T-helper 17 cell (primary cell): ENCODE results near the gene PKP3. TPM values are rescaled to one million over a fixed set of nuclear protein-coding genes. Genes with fewer than 3 reads are reported as not detected.
A peak's percentile ranks its signal among the peaks of the same experiment; 100 is the strongest.

ENCODE experiments used
- ATAC-seq: fragments of 150-1000 bp; cut with Tn5 transposase; 2 replicates; pipeline ENCODE4 v1.10.0; 2021; ENCODE audit warnings: mild to moderate bottlenecking, moderate library complexity
- DNase-seq, 3 donors: peaks; one replicate each; pipeline versions ENCODE4 v3.0.0 to v3.0.0-alpha.2; 2020 to 2021
- H3K9me3 ChIP-seq: one replicate; pipeline ENCODE4 v1.7.0; 2013; ENCODE audit warnings: low read length, mild to moderate bottlenecking; ENCODE audit not compliant: control insufficient read depth, poor library complexity, severe bottlenecking
- H3K27ac Mint-ChIP-seq: one replicate; pipeline ENCODE4 v1.8.0; 2022; ENCODE audit warnings: mild to moderate bottlenecking, moderate library complexity, mixed read lengths
- H3K27me3 Mint-ChIP-seq: one replicate; pipeline ENCODE4 v1.8.0; 2022; ENCODE audit warnings: mixed read lengths
- H3K36me3 Mint-ChIP-seq: one replicate; pipeline ENCODE4 v1.8.0; 2022; ENCODE audit warnings: low read depth, mixed read lengths
- H3K4me1 Mint-ChIP-seq: one replicate; pipeline ENCODE4 v1.8.0; 2022; ENCODE audit warnings: mild to moderate bottlenecking, mixed read lengths
- H3K4me3 Mint-ChIP-seq: one replicate; pipeline ENCODE4 v1.8.0; 2022; ENCODE audit warnings: mild to moderate bottlenecking, moderate library complexity, mixed read lengths
- total RNA-seq, 4 donors: library from RNA in 2 of 4; stranded (reverse) in 2 of 4; gene quantifications; one replicate each; pipeline ENCODE4 v1.2.3 and lab custom pipeline; 2022 to 2026

PKP3 gene
- total RNA-seq, 2 donors from 2014 or later: not detected

GRCh38 chr11:368414-369335 lies 25.3 kb upstream of the PKP3 start:
- H3K4me1 Mint-ChIP-seq: peaks cover 20% of the 10 kb centered on the region
- no peak for DNase-seq
- H3K4me3 Mint-ChIP-seq: peak overlapping the region; percentile 90
- no peak overlapping the region for H3K27ac Mint-ChIP-seq
- no peaks in the 10 kb centered on the region for H3K9me3 ChIP-seq
- H3K27me3 Mint-ChIP-seq: peaks cover 29% of the 10 kb centered on the region
- H3K36me3 Mint-ChIP-seq: peaks cover 3% of the 10 kb centered on the region
- no peak for ATAC-seq

DNA sequence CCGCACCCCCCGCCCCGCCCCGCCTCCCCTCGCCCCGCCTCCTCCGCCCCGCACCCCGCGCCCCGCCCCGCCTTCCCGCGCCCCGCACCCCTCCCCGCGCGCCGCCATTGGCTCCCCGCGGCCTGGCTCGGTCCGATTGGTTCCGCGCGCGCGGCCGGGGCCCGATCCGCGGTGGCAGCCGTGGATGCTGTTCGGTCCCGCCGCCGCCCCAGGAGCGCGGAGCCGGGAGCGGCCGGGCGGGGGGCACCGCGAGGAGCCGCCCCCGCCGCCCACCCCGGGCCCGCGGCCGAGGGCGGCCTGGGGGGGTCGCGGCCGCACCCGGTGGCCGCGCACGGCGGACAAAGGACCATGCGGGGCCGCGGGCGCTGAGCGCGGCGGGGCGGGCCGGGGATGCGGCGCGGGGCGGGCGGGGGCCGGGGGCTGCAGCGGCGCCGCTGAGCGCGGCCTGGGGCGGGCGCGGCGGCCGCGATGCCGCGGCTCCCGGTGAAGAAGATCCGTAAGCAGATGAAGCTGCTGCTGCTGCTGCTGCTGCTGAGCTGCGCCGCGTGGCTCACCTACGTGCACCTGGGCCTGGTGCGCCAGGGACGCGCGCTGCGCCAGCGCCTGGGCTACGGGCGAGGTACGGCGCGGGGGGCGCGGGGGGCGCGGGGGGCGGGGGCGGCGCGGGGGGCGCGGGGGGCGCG lies 24.5 kb upstream of the PKP3 start, which contains the start of gene B4GALNT4:
TSS of gene B4GALNT4 (plus strand) at position 164 of the 683 bp plus-strand sequence. CDS start at position 469, 305 bp downstream.
- DNase-seq (peak in 2 of 3 donors; percentile 29 to 33), ATAC-seq (peak; percentile 75)
- peaks cover 23% of the 10 kb centered on the region for H3K4me1 Mint-ChIP-seq
- H3K27me3 Mint-ChIP-seq: peaks cover 29% of the 10 kb centered on the region
- peaks cover 3% of the 10 kb centered on the region for H3K36me3 Mint-ChIP-seq
- no peak within 1 kb of the TSS for H3K27ac Mint-ChIP-seq
- H3K9me3 ChIP-seq: no peaks in the 10 kb centered on the region
- peak within 1 kb of the TSS; percentile 90 for H3K4me3 Mint-ChIP-seq

GRCh38 chr11:370070-370941 lies 23.7 kb upstream of the PKP3 start:
- H3K9me3 ChIP-seq: no peaks in the 10 kb centered on the region
- no peak for ATAC-seq
- Mint-ChIP-seq H3K4me1 (peaks cover 21% of the 10 kb centered on the region), H3K36me3 (peaks cover 3% of the 10 kb centered on the region), H3K27me3 (peaks cover 29% of the 10 kb centered on the region), H3K4me3 (peak overlapping the region; percentile 50), H3K27ac (no peak overlapping the region)
- no peak for DNase-seq

DNA sequence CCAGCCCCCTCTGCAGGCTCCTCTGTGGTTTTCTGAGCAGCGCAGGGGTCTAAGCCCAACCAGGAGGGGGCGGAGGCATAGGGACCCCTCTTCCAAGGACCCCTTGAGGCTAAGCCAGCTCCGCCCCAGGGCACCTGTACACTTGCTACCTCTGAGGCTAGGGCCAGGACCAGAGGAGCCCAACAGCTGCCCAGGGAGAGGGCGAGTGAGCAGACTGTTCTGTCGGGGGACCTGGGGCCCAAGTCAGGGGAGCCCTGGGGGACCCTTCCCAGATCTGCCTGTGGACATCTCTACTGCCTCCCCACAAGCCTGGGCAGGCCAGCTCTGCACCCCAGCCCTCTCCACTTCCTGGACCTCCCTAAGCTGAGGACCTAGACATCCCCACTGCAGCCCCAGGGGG lies 23.0 kb upstream of the PKP3 start:
- no peak for DNase-seq

DNA sequence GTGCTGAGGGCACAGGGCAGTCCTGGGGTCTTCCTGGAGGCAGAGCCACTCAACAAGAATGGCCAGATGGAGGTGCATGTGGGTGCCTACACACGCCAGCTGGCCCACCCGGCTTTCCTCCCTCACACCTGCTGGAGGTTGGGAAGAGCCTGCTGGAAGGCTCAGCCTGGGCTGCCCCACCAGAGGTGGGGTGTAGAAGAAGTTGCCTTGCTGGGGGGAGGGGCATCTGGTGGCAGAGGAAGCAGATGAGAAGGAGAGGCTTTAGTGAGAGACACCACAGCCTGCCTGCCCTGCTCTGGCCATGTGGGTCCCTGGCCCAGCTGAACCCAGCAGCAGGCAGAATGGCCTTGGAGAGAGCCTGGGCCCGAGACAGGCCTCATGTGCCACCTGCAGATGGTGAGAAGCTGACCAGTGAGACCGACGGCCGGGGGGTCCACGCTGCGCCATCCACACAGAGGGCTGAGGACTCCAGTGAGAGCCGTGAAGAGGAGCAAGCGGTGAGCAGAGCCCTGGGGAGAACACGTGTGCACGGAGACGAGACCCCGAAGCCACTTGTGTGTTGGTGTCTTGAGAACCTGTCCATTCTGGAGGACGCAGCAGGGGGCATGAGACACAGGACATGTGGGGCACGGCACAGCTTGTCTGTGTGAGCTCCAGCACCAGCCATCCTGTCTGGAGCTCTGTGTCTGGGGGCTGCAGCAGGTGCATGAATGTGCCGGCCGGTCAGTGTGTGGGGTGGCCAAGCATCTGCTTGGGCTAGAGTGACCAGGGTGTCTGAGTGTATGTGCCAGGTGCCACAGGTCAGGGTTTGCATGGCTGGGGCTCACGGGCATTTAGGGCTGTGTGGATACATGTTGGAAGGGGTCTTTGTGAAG lies 22.1 kb upstream of the PKP3 start:
- peak overlapping the region; percentile 74 for H3K4me3 Mint-ChIP-seq
- peaks cover 21% of the 10 kb centered on the region for H3K4me1 Mint-ChIP-seq
- H3K27me3 Mint-ChIP-seq: peaks cover 16% of the 10 kb centered on the region
- DNase-seq: no peak
- H3K27ac Mint-ChIP-seq: peak overlapping the region; percentile 16
- no peaks in the 10 kb centered on the region for H3K9me3 ChIP-seq
- peaks cover 3% of the 10 kb centered on the region for H3K36me3 Mint-ChIP-seq
- ATAC-seq: no peak

More for the DNA sequence above, 23.0 kb upstream of the PKP3 start:
- Mint-ChIP-seq H3K27me3 (peaks cover 25% of the 10 kb centered on the region), H3K4me3 (peak overlapping the region; percentile 74), H3K4me1 (peaks cover 21% of the 10 kb centered on the region), H3K36me3 (peaks cover 3% of the 10 kb centered on the region), H3K27ac (no peak overlapping the region)
- H3K9me3 ChIP-seq: no peaks in the 10 kb centered on the region
- no peak for ATAC-seq

GRCh38 chr11:372809-373715 lies 20.9 kb upstream of the PKP3 start:
- Mint-ChIP-seq H3K36me3 (no peaks in the 10 kb centered on the region), H3K4me1 (peaks cover 15% of the 10 kb centered on the region), H3K4me3 (no peak overlapping the region), H3K27ac (peak overlapping the region; percentile 70), H3K27me3 (peaks cover 5% of the 10 kb centered on the region)
- ATAC-seq (no peak), DNase-seq (no peak)
- no peaks in the 10 kb centered on the region for H3K9me3 ChIP-seq

DNA sequence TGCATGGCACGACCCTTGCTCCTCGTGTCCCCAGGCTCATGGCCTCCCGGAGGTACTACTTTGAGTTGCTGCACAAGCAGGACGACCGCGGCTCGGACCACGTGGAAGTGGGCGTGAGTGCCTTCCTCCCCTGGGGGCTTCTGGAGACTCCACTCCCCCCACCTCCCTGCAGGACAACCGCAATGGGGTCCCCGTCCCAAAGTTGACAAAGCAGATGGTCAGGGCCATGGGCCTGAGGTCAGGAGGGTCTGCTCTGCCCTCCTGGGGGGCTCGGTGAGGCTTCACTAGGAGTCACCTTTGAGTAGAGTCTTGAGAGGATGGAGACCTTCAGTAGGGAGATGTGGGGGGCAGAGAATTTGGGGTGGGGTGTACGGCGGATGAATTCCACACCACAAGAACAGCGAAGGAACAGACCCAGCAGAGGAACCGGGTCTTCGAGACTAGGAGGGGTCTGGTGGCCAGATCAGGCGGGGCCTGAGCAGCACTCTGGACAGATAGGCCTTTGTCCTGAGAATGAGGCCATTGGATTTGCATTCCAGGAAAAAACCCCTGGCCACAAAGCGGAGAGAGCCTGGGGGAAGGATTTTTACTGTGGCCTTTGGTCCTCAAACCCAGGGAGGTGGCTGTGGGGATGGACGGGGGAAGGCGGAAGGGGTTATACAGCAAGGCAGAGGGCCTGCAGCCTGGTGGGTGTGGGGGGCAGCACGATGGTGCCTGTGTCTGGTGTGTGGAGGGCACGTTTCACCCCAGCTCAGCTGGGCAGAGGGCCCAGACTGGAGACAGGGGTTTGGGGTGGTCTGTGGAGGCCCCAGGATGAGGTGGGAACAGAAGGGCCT lies 20.1 kb upstream of the PKP3 start:
- Mint-ChIP-seq H3K27ac (peak overlapping the region; percentile 70), H3K4me1 (peaks cover 13% of the 10 kb centered on the region), H3K36me3 (no peaks in the 10 kb centered on the region), H3K27me3 (no peaks in the 10 kb centered on the region), H3K4me3 (no peak overlapping the region)
- DNase-seq (no peak), ATAC-seq (no peak)
- H3K9me3 ChIP-seq: no peaks in the 10 kb centered on the region

- no peak overlapping the region for H3K4me3 Mint-ChIP-seq
- H3K27ac Mint-ChIP-seq: no peak overlapping the region
- H3K9me3 ChIP-seq: no peaks in the 10 kb centered on the region
- H3K36me3 Mint-ChIP-seq: no peaks in the 10 kb centered on the region
- DNase-seq: no peak
- no peak for ATAC-seq
- H3K27me3 Mint-ChIP-seq: no peaks in the 10 kb centered on the region
- H3K4me1 Mint-ChIP-seq: peaks cover 13% of the 10 kb centered on the region
Observed at GRCh38 chr11:375065-376025, 18.7 kb upstream of the PKP3 start.

- no peaks in the 10 kb centered on the region for H3K9me3 ChIP-seq
- H3K27me3 Mint-ChIP-seq: no peaks in the 10 kb centered on the region
Observed at GRCh38 chr11:376531-377173, 17.4 kb upstream of the PKP3 start.

More at GRCh38 chr11:376531-377173, 17.4 kb upstream of the PKP3 start:
- DNase-seq: no peak
- no peak overlapping the region for H3K27ac Mint-ChIP-seq
- no peaks in the 10 kb centered on the region for H3K36me3 Mint-ChIP-seq
- ATAC-seq: no peak
- peaks cover 10% of the 10 kb centered on the region for H3K4me1 Mint-ChIP-seq
- H3K4me3 Mint-ChIP-seq: no peak overlapping the region
